Endodermal cell (in vitro differentiated cells): ENCODE data around the gene LONP2. TPM values are rescaled to one million over a fixed set of nuclear protein-coding genes. Genes with fewer than 3 reads are reported as not detected.
"Not testable (repeated sequence)": the region's sequence is repeated elsewhere in the genome, so short reads cannot be mapped to it uniquely, and the experiment has no call there.

Source experiments
- DNase-seq: peaks from one replicate; pipeline ENCODE4 v3.0.0-alpha.2; 2017
- H3K27ac ChIP-seq: 2 replicates; pipeline ENCODE4 v1.5.1; 2013; ENCODE audit warnings: mild to moderate bottlenecking, low read depth, low read length, moderate library complexity
- H3K27me3 ChIP-seq: 2 replicates; pipeline ENCODE4 v1.6.1; 2013; ENCODE audit warnings: mild to moderate bottlenecking, low read length, moderate library complexity; ENCODE audit not compliant: insufficient read depth, control insufficient read depth, poor library complexity, severe bottlenecking
- H3K36me3 ChIP-seq: 2 replicates; pipeline ENCODE4 v1.7.0; 2013; ENCODE audit warnings: mild to moderate bottlenecking, low read length, moderate library complexity; ENCODE audit not compliant: control insufficient read depth, insufficient read depth
- H3K4me1 ChIP-seq: one replicate; pipeline ENCODE4 v1.7.0; 2013; ENCODE audit warnings: low read length; ENCODE audit not compliant: control insufficient read depth, insufficient read depth
- H3K4me3 ChIP-seq: 2 replicates; pipeline ENCODE4 v1.5.1; 2013; ENCODE audit warnings: mild to moderate bottlenecking, low read length, moderate library complexity
- H3K9ac ChIP-seq: 2 replicates; pipeline ENCODE4 v1.6.1; 2013; ENCODE audit warnings: mild to moderate bottlenecking, low read length, moderate library complexity; ENCODE audit not compliant: poor library complexity, severe bottlenecking; ENCODE audit errors: extremely low read depth
- H3K9me3 ChIP-seq: 2 replicates; pipeline ENCODE4 v1.6.1; 2013; ENCODE audit warnings: mild to moderate bottlenecking, low read length, moderate library complexity; ENCODE audit not compliant: control insufficient read depth
- H3K27ac Mint-ChIP-seq: 2 replicates; pipeline ENCODE4 v1.8.0; 2020; ENCODE audit warnings: mixed read lengths
- H3K27me3 Mint-ChIP-seq: 2 replicates; pipeline ENCODE4 v1.8.0; 2021; ENCODE audit warnings: mild to moderate bottlenecking, mixed read lengths; ENCODE audit not compliant: insufficient read depth
- H3K36me3 Mint-ChIP-seq: 2 replicates; pipeline ENCODE4 v1.8.0; 2020; ENCODE audit warnings: low read depth, mixed read lengths
- H3K4me1 Mint-ChIP-seq: 2 replicates; pipeline ENCODE4 v1.8.0; 2020; ENCODE audit warnings: mixed read lengths
- H3K4me3 Mint-ChIP-seq: 2 replicates; pipeline ENCODE4 v1.8.0; 2020; ENCODE audit warnings: mild to moderate bottlenecking, moderate library complexity, mixed read lengths
- H3K9me3 Mint-ChIP-seq: 2 replicates; pipeline ENCODE4 v1.8.0; 2020; ENCODE audit warnings: mild to moderate bottlenecking, mixed read lengths
- WGBS, 2 experiments: methylation state at CpG; one replicate each; pipeline versions ENCODE4 v1.1.5 to v1.1.7; 2013; ENCODE audit warnings: missing lambda C conversion rate in 2 of 2, mixed read lengths in 1 of 2; ENCODE audit not compliant: insufficient coverage in 1 of 2, insufficient read length in 1 of 2; 5-methylcytosine and 5-hydroxymethylcytosine counted together
- total RNA-seq, 2 donors: library from RNA; stranded (reverse); fragmentation: NEBNext Ultra II Directional in 1 of 2; extraction: Animal tissue kit (Norgen Biotek cat#: 25700) in 1 of 2; gene quantifications; 2 replicates in 1 of 2; 3 replicates in 1 of 2; pipeline ENCODE4 v1.2.1, GENCODE V29; 2021
- TF ChIP-seq, protein P1 (sequence below): fragments of 200-600 bp; sonication (generic); conservative IDR thresholded peaks from 2 replicates; pipeline ENCODE4 v1.5.0; 2021; ENCODE audit warnings: antibody characterized with exemption, mild to moderate bottlenecking

LONP2 gene
- total RNA-seq, 2 donors from 2014 or later = 33.2 to 33.6 TPM

DNA sequence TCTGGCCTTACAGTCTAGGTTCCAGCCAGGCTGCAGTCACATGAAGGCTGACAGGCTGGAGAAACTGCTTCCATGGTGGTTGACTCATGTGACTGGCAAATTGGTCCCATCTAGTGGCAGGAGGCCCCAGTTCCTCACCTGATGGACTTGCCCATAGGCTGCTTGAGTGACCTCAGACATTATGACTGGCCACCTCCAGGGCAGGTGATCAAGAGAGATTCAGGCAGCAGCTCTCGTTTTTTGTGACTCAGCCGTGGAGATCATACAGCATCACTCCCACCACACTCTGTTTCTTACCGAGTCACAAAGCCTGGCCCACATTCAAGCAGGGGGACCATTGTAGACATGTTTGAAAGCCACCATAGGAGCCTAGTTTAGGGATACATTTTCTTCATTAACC, 106.6 kb downstream of the LONP2 start:
- H3K9me3 ChIP-seq = no peaks in the 10 kb centered on the region
- TF ChIP-seq, protein P1, sequence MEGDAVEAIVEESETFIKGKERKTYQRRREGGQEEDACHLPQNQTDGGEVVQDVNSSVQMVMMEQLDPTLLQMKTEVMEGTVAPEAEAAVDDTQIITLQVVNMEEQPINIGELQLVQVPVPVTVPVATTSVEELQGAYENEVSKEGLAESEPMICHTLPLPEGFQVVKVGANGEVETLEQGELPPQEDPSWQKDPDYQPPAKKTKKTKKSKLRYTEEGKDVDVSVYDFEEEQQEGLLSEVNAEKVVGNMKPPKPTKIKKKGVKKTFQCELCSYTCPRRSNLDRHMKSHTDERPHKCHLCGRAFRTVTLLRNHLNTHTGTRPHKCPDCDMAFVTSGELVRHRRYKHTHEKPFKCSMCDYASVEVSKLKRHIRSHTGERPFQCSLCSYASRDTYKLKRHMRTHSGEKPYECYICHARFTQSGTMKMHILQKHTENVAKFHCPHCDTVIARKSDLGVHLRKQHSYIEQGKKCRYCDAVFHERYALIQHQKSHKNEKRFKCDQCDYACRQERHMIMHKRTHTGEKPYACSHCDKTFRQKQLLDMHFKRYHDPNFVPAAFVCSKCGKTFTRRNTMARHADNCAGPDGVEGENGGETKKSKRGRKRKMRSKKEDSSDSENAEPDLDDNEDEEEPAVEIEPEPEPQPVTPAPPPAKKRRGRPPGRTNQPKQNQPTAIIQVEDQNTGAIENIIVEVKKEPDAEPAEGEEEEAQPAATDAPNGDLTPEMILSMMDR = no peak
- no peaks in the 10 kb centered on the region for H3K27me3 Mint-ChIP-seq
- no peaks in the 10 kb centered on the region for H3K4me1 ChIP-seq
- H3K9ac ChIP-seq = no peak overlapping the region
- H3K4me3 ChIP-seq = no peak overlapping the region
- no peaks in the 10 kb centered on the region for H3K27me3 ChIP-seq
- H3K36me3 Mint-ChIP-seq = peaks cover 58% of the 10 kb centered on the region
- no peaks in the 10 kb centered on the region for H3K4me1 Mint-ChIP-seq
- H3K9me3 Mint-ChIP-seq = no peaks in the 10 kb centered on the region
- peaks cover 68% of the 10 kb centered on the region for H3K36me3 ChIP-seq
- WGBS, 2 experiments = 93% methylated on average over 3 of the region's 3 CpGs
- H3K4me3 Mint-ChIP-seq = no peak overlapping the region
- no peak overlapping the region for H3K27ac ChIP-seq
- H3K27ac Mint-ChIP-seq = peak overlapping the region; percentile 37
- DNase-seq = peak; percentile 43

DNA sequence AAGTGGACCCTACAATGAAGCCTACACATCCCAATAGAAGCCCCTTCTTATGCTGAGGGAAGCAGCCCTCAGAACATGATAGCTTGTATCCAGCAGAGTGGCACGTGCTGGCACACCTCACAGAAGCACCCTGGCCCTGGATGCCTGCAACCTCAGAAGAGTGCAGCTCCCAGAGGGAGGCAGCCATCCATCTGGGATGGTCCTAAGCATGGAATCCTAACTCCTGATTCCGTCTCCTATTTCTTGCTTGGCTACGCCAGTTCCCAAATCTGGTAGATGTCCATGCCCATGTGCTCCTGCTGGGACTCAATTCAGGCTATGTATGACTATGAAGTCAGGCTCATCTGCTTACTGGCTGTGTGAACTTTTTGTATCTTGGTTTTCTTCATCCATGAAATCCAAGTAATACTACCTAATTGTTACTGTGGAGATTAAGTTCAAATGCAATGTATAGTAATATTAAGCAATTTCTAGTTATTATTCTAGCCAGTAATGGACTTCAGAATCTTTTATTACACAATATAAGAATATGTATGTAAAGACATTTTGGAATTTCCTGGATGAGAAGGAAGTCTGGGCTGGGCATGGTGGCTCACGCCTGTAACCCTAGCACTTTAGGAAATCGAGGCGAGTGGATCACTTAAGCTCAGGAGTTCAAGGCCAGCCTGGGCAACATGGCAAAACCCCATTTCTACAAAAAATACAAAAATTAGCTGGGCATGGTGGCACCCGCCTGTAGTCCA, 108.7 kb downstream of the LONP2 start:
- Histone ChIP-seq H3K36me3 (peaks cover 74% of the 10 kb centered on the region), H3K9ac (no peak overlapping the region), H3K9me3 (no peaks in the 10 kb centered on the region), H3K27ac (no peak overlapping the region), H3K4me3 (no peak overlapping the region), H3K4me1 (no peaks in the 10 kb centered on the region), H3K27me3 (no peaks in the 10 kb centered on the region)
- H3K4me1 Mint-ChIP-seq = no peaks in the 10 kb centered on the region
- WGBS, 2 experiments = 89 to 92% methylated on average over 3 to 7 of the region's 7 CpGs
- H3K36me3 Mint-ChIP-seq = peaks cover 46% of the 10 kb centered on the region
- no peak overlapping the region for H3K27ac Mint-ChIP-seq
- H3K27me3 Mint-ChIP-seq = no peaks in the 10 kb centered on the region
- no peaks in the 10 kb centered on the region for H3K9me3 Mint-ChIP-seq
- H3K4me3 Mint-ChIP-seq = no peak overlapping the region
- DNase-seq = no peak
- TF ChIP-seq, protein P1 = no peak

DNA sequence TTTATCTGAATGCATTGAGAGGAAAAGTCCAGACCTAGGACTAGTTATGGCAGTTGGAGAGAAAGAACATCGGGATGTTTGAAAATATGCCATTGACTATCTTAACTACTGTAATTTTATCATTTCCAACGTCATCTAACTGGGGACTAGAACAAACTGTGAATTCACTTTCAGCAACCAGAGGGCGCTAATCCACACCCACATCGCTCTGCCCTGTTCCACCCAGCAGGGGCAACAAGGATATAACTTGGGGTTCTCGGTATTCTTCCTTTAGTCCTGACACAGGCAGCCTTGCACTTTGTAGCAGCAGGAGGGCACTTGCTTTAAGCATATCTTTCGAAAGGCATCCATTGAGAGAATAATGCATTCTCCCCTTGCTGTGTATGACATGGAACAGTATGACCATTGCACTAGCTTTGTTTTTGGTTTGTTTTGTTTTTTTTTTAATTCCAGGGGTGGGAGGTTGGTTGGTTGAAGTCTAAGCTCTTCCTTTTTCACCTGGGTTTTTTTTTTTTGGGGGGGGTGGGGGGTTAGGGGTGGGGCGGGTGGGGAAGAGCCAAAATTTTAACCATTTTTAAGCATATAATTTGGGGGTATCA, 109.6 kb downstream of the LONP2 start:
- Histone ChIP-seq H3K4me3 (no peak overlapping the region), H3K9me3 (no peaks in the 10 kb centered on the region), H3K36me3 (peaks cover 77% of the 10 kb centered on the region), H3K4me1 (no peaks in the 10 kb centered on the region), H3K27ac (no peak overlapping the region), H3K27me3 (no peaks in the 10 kb centered on the region), H3K9ac (no peak overlapping the region)
- 14 to 34% methylated on average over 3 to 6 of the region's 7 CpGs for WGBS, 2 experiments
- Mint-ChIP-seq H3K27ac (peak overlapping the region; percentile 64), H3K9me3 (no peaks in the 10 kb centered on the region), H3K27me3 (no peaks in the 10 kb centered on the region), H3K4me3 (no peak overlapping the region), H3K36me3 (peaks cover 42% of the 10 kb centered on the region), H3K4me1 (no peaks in the 10 kb centered on the region)
- TF ChIP-seq, protein P1 = peak; percentile 97
- peak; percentile 87 for DNase-seq

DNA sequence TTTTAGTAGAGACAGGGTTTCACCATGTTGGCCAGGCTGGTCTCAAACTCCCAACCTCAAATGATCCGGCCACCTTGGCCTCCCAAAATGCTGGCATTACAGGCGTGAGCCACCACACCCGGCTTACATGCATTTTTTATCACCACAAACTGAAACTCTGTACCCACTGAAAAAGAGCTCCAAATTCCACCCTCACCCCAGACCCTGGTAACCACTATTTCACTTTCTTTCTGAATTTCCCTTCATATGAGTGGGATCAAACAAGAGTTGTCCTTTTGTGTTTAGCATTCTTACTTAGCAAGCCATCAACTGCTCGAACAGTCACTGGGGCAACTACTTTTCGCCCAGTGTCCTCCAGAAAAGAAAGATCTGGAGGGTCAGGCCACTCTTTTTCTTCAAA, 110.3 kb downstream of the LONP2 start:
- H3K27me3 ChIP-seq, H3K27me3 Mint-ChIP-seq, H3K9ac ChIP-seq, DNase-seq, H3K27ac ChIP-seq, H3K4me1 Mint-ChIP-seq, H3K4me3 ChIP-seq, H3K4me1 ChIP-seq, H3K9me3 Mint-ChIP-seq, H3K4me3 Mint-ChIP-seq, H3K9me3 ChIP-seq, H3K27ac Mint-ChIP-seq: not testable (repeated sequence)
- peaks cover 77% of the 10 kb centered on the region for H3K36me3 ChIP-seq
- peaks cover 35% of the 10 kb centered on the region for H3K36me3 Mint-ChIP-seq
- 96 to 97% methylated on average over 4 to 5 of the region's 5 CpGs for WGBS, 2 experiments
